Measurements from ENCODE around the gene EIF3C. TPM values are rescaled to one million over a fixed set of nuclear protein-coding genes. Genes with fewer than 3 reads are reported as not detected.
"Not testable (repeated sequence)": the region's sequence is repeated elsewhere in the genome, so short reads cannot be mapped to it uniquely, and the experiment has no call there.

EIF3C gene
- 1,250 and 1,276 TPM in 2 replicates for total RNA-seq (2021; fragmentation: NEBNext Ultra II Directional; extraction: Animal tissue kit (Norgen Biotek cat#: 25700))
- polyA plus RNA-seq (2011; rRNA removed): 672 and 1,053 TPM in 2 replicates
- 629 TPM for polyA plus RNA-seq (2011; cell fraction: cytosol; rRNA removed)
- 952 TPM for polyA plus RNA-seq (2011; cell fraction: nucleus; rRNA removed)
- 684 to 1,255 TPM (median 1,181 TPM) in 4 replicates for polyA plus RNA-seq (2012, experiment 1 of 2)
- polyA plus RNA-seq (2012, experiment 2 of 2): 531 TPM
- polyA plus RNA-seq (2013, experiment 1 of 2): 283 TPM
- polyA plus RNA-seq (2013, experiment 2 of 2): 281 TPM
- 513 and 683 TPM in 2 replicates for polyA minus RNA-seq (2011; rRNA and poly(A)+ RNA removed)
- 495 TPM for polyA minus RNA-seq (2011; cell fraction: cytosol; rRNA and poly(A)+ RNA removed)
- 181 TPM for polyA minus RNA-seq (2011; cell fraction: nucleus; rRNA and poly(A)+ RNA removed)
- long read RNA-seq, experiment 1, transcript EIF3C-208 (3 exons, 424 nt): minor isoform, 12 of 440 reads
- long read RNA-seq, experiment 1, transcript EIF3C-211 (20 exons, 2,986 nt): minor isoform, 6 of 440 reads
- long read RNA-seq, experiment 1, transcript EIF3C-207 (13 exons, 3,957 nt): major isoform, 110 of 440 reads
- long read RNA-seq, experiment 1, transcript EIF3C-201 (21 exons, 3,145 nt): minor isoform, 13 of 440 reads
- long read RNA-seq, experiment 1, partial matches to known transcripts: 280 of 440 reads
- long read RNA-seq, experiment 1, other reads (novel, unspliced or antisense): 19 of 440 reads
- long read RNA-seq, experiment 2, transcript EIF3C-211 (20 exons, 2,986 nt): minor isoform, 6 of 238 reads
- long read RNA-seq, experiment 2, transcript EIF3C-201 (21 exons, 3,145 nt): major isoform, 161 of 238 reads
- long read RNA-seq, experiment 2, transcript EIF3C-207 (13 exons, 3,957 nt): minor isoform, 25 of 238 reads
- long read RNA-seq, experiment 2, transcript EIF3C-202 (21 exons, 3,137 nt): minor isoform, 5 of 238 reads
- long read RNA-seq, experiment 2, partial matches to known transcripts: 30 of 238 reads
- long read RNA-seq, experiment 2, other reads (novel, unspliced or antisense): 10 of 238 reads

- H3K79me2 ChIP-seq (ENCODE audit: control insufficient read depth in 1 of 2, insufficient read depth in 2 of 2, low read length in 2 of 2); H3K23me2 ChIP-seq (ENCODE audit: low read depth, low read length); H3K56ac ChIP-seq (replicated peaks; ENCODE audit: insufficient read length, low read depth, low read length); H3K9ac ChIP-seq (replicated peaks in 1 of 4; ENCODE audit: extremely low read depth in 1 of 4, low read depth in 3 of 4, low read length in 3 of 4); H4K91ac ChIP-seq (replicated peaks; ENCODE audit: insufficient read length, low read length); H2BK5ac ChIP-seq (ENCODE audit: low read depth, low read length); H3K4me1 ChIP-seq (replicated peaks in 1 of 4; ENCODE audit: control insufficient read depth in 3 of 4, insufficient read depth in 4 of 4, low read length in 3 of 4); H2AK5ac ChIP-seq (ENCODE audit: low read depth, low read length); H3K4me2 ChIP-seq (ENCODE audit: insufficient read depth in 1 of 2, low read depth in 2 of 2, low read length in 2 of 2); DNase-seq (ENCODE audit: low read depth in 1 of 2, low spot score in 2 of 2); H2AFZ ChIP-seq (ENCODE audit: low read length); H2BK15ac ChIP-seq (ENCODE audit: low read length); FAIRE-seq; H4K5ac ChIP-seq (ENCODE audit: insufficient read length, low read depth, low read length); H3K4ac ChIP-seq (replicated peaks; ENCODE audit: insufficient read length, low read depth, low read length); H3K18ac ChIP-seq (ENCODE audit: extremely low read depth, low read length); H3K23ac ChIP-seq (ENCODE audit: insufficient read length); H3K36me3 ChIP-seq (ENCODE audit: control insufficient read depth in 2 of 4, insufficient read depth in 4 of 4, low read length in 3 of 4); H2BK20ac ChIP-seq (ENCODE audit: low read length); H3K27me3 ChIP-seq (replicated peaks in 1 of 4; ENCODE audit: control insufficient read depth in 3 of 4, extremely low read depth in 1 of 4, insufficient read depth in 3 of 4, low read length in 3 of 4); POLR2A ChIA-PET (ENCODE audit: partially characterized antibody); H2BK12ac ChIP-seq (ENCODE audit: low read depth, low read length); H3K4me3 ChIP-seq (ENCODE audit: extremely low read depth in 1 of 4, insufficient read depth in 2 of 4, low read depth in 3 of 4, low read length in 4 of 4); H3K14ac ChIP-seq (ENCODE audit: insufficient read length); H4K8ac ChIP-seq (ENCODE audit: extremely low read depth, insufficient read depth, low read length); H3K27ac ChIP-seq (ENCODE audit: low read depth, low read length); H4K20me1 ChIP-seq (replicated peaks in 1 of 2; ENCODE audit: control insufficient read depth in 1 of 2, insufficient read depth in 2 of 2, low read length in 2 of 2); H2BK120ac ChIP-seq (replicated peaks; ENCODE audit: low read depth, low read length); H3K79me1 ChIP-seq (ENCODE audit: low read depth, low read length); H3K9me3 ChIP-seq (ENCODE audit: insufficient read depth in 2 of 2, low read depth in 1 of 2, low read length in 1 of 2); CTCF ChIA-PET (ENCODE audit: partially characterized antibody): not testable (repeated sequence)
- no CpG with 5 or more reads among the region's 66 CpGs for WGBS, 2 experiments (ENCODE audit: extremely low coverage in 1 of 2, insufficient coverage in 1 of 2, insufficient read length in 1 of 2, insufficient replicate concordance in 2 of 2, low coverage in 1 of 2, low lambda C conversion rate in 2 of 2, missing lambda C conversion rate in 1 of 2)
Measured at GRCh38 chr16:28711220-28712083, at the start of gene EIF3C. Gene EIF3C (plus strand): TSS chr16:28711464. CDS start chr16:28711687, 223 bp downstream.
